HepG2 (cell line): ENCODE data around the gene SLC35E4. TPM values are rescaled to one million over a fixed set of nuclear protein-coding genes. Genes with fewer than 3 reads are reported as not detected.
A peak's percentile ranks its signal among the peaks of the same experiment; 100 is the strongest.

ENCODE experiments used
- ATAC-seq: fragments of 200-7000 bp; cut with Tn5 transposase; 3 replicates; pipeline ENCODE4 v1.9.1; 2020; ENCODE audit warnings: mild to moderate bottlenecking, moderate library complexity
- BruUV-seq: library from RNA; stranded (reverse); fragments of 400-500 nt; replicated peaks from 2 replicates; lab custom pipeline; 2021; lab: Mats Ljungman, UMichigan
- CTCF ChIA-PET: fragments of 300-600 bp; formaldehyde crosslinking; extraction: SDS; loops from one replicate; lab custom pipeline; 2021; ENCODE audit warnings: low total read pairs, inconsistent platforms, low intra/inter-chr PET ratio; lab: Yijun Ruan, JAX
- POLR2A ChIA-PET: fragments of 350-600 bp; sonication (Branson Sonifier 250); formaldehyde crosslinking; loops from one replicate; lab custom pipeline; 2020; ENCODE audit warnings: antibody characterized with exemption, inconsistent platforms; lab: Yijun Ruan, JAX
- DNase-seq: peaks from one replicate; pipeline ENCODE4 v3.0.0-alpha.2; 2015; ENCODE audit warnings: low spot score
- FAIRE-seq: peaks from 3 replicates; lab custom pipeline; 2011; peaks lifted over from hg19 to GRCh38; lab: Jason Lieb, UNC
- H2AFZ ChIP-seq: one replicate; pipeline ENCODE4 v1.6.1; 2011; ENCODE audit warnings: low read length, inconsistent platforms
- H3K27ac ChIP-seq: fragments of 300-600 bp; 3 replicates; pipeline ENCODE4 v1.8.0; 2011; ENCODE audit warnings: mixed run types, mild to moderate bottlenecking, mixed read lengths, low read length, inconsistent platforms; ENCODE audit not compliant: insufficient read depth; ENCODE audit errors: extremely low read length
- H3K27me3 ChIP-seq, 2 experiments: fragments of 200-600 bp in 1 of 2; 2 replicates in 1 of 2; 3 replicates in 1 of 2; pipeline versions ENCODE4 v1.6.0 to v1.8.0; 2011; ENCODE audit warnings: low read length in 2 of 2, mild to moderate bottlenecking in 2 of 2, moderate library complexity in 2 of 2, inconsistent platforms in 1 of 2; ENCODE audit not compliant: insufficient read depth in 2 of 2, control insufficient read depth in 1 of 2
- H3K36me3 ChIP-seq, 2 experiments: fragments of 200-600 bp in 1 of 2; replicated peaks in 1 of 2; 2 replicates in 1 of 2; 3 replicates in 1 of 2; pipeline versions ENCODE4 v1.5.1 to v1.8.0; 2011; ENCODE audit warnings: low read length in 2 of 2, inconsistent platforms in 1 of 2; ENCODE audit not compliant: insufficient read depth in 2 of 2, control insufficient read depth in 1 of 2
- H3K4me1 ChIP-seq: 2 replicates; pipeline ENCODE4 v1.5.1; 2012; ENCODE audit warnings: low read length, inconsistent platforms; ENCODE audit not compliant: insufficient read depth
- H3K4me2 ChIP-seq: 2 replicates; pipeline ENCODE4 v1.6.0; 2011; ENCODE audit warnings: low read depth, low read length, inconsistent platforms
- H3K4me3 ChIP-seq, 3 experiments: fragments of 200-600 bp in 1 of 3; sonication (generic), shearing (Covaris generic) in 1 of 3; replicated peaks in 1 of 3; 2 replicates each; pipeline ENCODE4 v1.5.1; 2011 to 2016; ENCODE audit warnings: low read length in 3 of 3, inconsistent platforms in 2 of 3, low read depth in 2 of 3, mild to moderate bottlenecking in 2 of 3, control low read depth in 1 of 3, mixed read lengths in 1 of 3; ENCODE audit not compliant: insufficient read depth in 1 of 3
- H3K79me2 ChIP-seq: one replicate; pipeline ENCODE4 v1.6.1; 2011; ENCODE audit warnings: low read length, inconsistent platforms; ENCODE audit not compliant: insufficient read depth
- H3K9ac ChIP-seq: 2 replicates; pipeline ENCODE4 v1.6.0; 2011; ENCODE audit warnings: mild to moderate bottlenecking, low read depth, low read length, inconsistent platforms; ENCODE audit not compliant: insufficient read depth
- H3K9me3 ChIP-seq: 2 replicates; pipeline ENCODE4 v1.5.1; 2012; ENCODE audit warnings: mild to moderate bottlenecking, low read length
- H4K20me1 ChIP-seq: 2 replicates; pipeline ENCODE4 v1.6.0; 2011; ENCODE audit warnings: inconsistent platforms, mild to moderate bottlenecking, low read length, moderate library complexity; ENCODE audit not compliant: insufficient read depth
- ARID4A ChIP-seq: sonication (generic); formaldehyde crosslinking; IDR thresholded peaks from 2 replicates; pipeline ENCODE4 v1.5.0; 2020; ENCODE audit warnings: mild to moderate bottlenecking, missing genetic modification reagents, borderline replicate concordance
- CTCF ChIP-seq: sonication (generic); formaldehyde crosslinking; IDR thresholded peaks from 2 replicates; pipeline ENCODE4 v1.5.0; 2020; ENCODE audit warnings: mild to moderate bottlenecking, missing genetic modification reagents, moderate library complexity
- FOXA1 ChIP-seq, 2 experiments: fragments of 450-650 bp in 1 of 2; sonication (generic) in 1 of 2; formaldehyde crosslinking in 1 of 2; IDR thresholded peaks; 2 replicates each; pipeline versions ENCODE4 v1.4.0 to v1.6.1; 2016 to 2020; ENCODE audit warnings: missing genetic modification reagents in 1 of 2
- NR2C2 ChIP-seq: sonication (generic); formaldehyde crosslinking; IDR thresholded peaks from 2 replicates; pipeline ENCODE4 v1.4.0; 2020; ENCODE audit warnings: missing genetic modification reagents, mild to moderate bottlenecking, moderate library complexity, borderline replicate concordance
- PITX1 ChIP-seq: sonication (generic); formaldehyde crosslinking; IDR thresholded peaks from 2 replicates; pipeline ENCODE4 v1.5.1; 2020; ENCODE audit warnings: mild to moderate bottlenecking, missing genetic modification reagents
- SOX6 ChIP-seq, 2 experiments: fragments of 450-650 bp in 1 of 2; sonication (generic) in 1 of 2; formaldehyde crosslinking in 1 of 2; IDR thresholded peaks; 2 replicates each; pipeline versions ENCODE4 v1.4.0 to v1.6.1; 2017 to 2020; ENCODE audit warnings: antibody characterized with exemption in 1 of 2, mild to moderate bottlenecking in 1 of 2, missing genetic modification reagents in 1 of 2
- SUZ12 ChIP-seq: fragments of 150-350 bp; IDR thresholded peaks from 2 replicates; pipeline ENCODE4 v1.6.1; 2014; ENCODE audit warnings: low read depth, low read length
- TEAD3 ChIP-seq: optimal IDR thresholded peaks from 2 replicates; pipeline ENCODE3; 2016; ENCODE audit warnings: borderline replicate concordance
- ZFX ChIP-seq: sonication (generic); formaldehyde crosslinking; IDR thresholded peaks from 2 replicates; pipeline ENCODE4 v1.4.0; 2020; ENCODE audit warnings: mild to moderate bottlenecking, low read depth, missing genetic modification reagents, moderate library complexity
- ZNF292 ChIP-seq: sonication (generic); formaldehyde crosslinking; IDR thresholded peaks from 2 replicates; pipeline ENCODE4 v1.8.1; 2022; ENCODE audit warnings: mild to moderate bottlenecking, low read depth, missing genetic modification reagents, borderline replicate concordance
- ZNF670 ChIP-seq: sonication (generic); formaldehyde crosslinking; IDR thresholded peaks from 2 replicates; pipeline ENCODE4 v1.8.0; 2022; ENCODE audit warnings: mild to moderate bottlenecking, missing genetic modification reagents, borderline replicate concordance
- WGBS: methylation state at CpG from one replicate; pipeline ENCODE4 v1.1.6; 2017; ENCODE audit warnings: low lambda C conversion rate; 5-methylcytosine and 5-hydroxymethylcytosine counted together
- in situ Hi-C: cut with HindIII; loops from 2 replicates; pipeline ENCODE4 v1.10.0; 2017; ENCODE audit warnings: low pct_unique_long_range_greater_than_20kb; ENCODE audit not compliant: extremely low pct_ligation_motif_present
- intact Hi-C: fragments of 100-400 bp; cut with micrococcal nuclease; formaldehyde crosslinking; loops from one replicate; pipeline ENCODE4 v1.10.0; 2022; ENCODE audit not compliant: unreplicated experiment
- polyA plus RNA-seq, 8 experiments: library from polyadenylated mRNA; depleted of rRNA in 3 of 8; stranded (reverse) in 7 of 8; unstranded in 1 of 8; fragments of >200 nt; fragmentation: Illumina TruSeq in 4 of 8; extraction: Trizol in 4 of 8; gene quantifications; 2 replicates each; pipeline versions ENCODE4 v1.2.1 to v1.2.3, GENCODE V29; 2011 to 2016; ENCODE audit warnings: low read depth in 4 of 8, missing spikeins in 1 of 8, mixed read lengths in 1 of 8; ENCODE audit not compliant: insufficient read depth in 1 of 8
- total RNA-seq, 5 experiments: library from RNA; depleted of rRNA; stranded (reverse); fragments of >200 nt; fragmentation: Illumina TruSeq; extraction: Trizol; gene quantifications; 2 replicates each; pipeline ENCODE4 v1.2.3, GENCODE V29; 2016; ENCODE audit warnings: low read depth in 1 of 5
- TF ChIP-seq, protein P1 (sequence below): IDR thresholded peaks from 2 replicates; pipeline ENCODE4 v1.6.1; 2016; ENCODE audit warnings: missing compliant biosample characterization, missing genetic modification reagents, borderline replicate concordance
- TF ChIP-seq, protein P2 (sequence below): sonication (generic); formaldehyde crosslinking; IDR thresholded peaks from 2 replicates; pipeline ENCODE4 v1.8.0; 2022; ENCODE audit warnings: missing genetic modification reagents, mild to moderate bottlenecking, borderline replicate concordance

Gene SLC35E4
- total and polyA plus RNA-seq, 2 of the 13 experiments (the other 11 are each of a cell fraction or from before 2014, with no cell fraction given), result 0.07 to 0.15 TPM

- Histone ChIP-seq H3K27me3 (peaks cover 0 to 13% of the 10 kb centered on the region in 2 experiments; a peak in 3 of 5 replicates), H2AFZ (no peak within 1 kb of the TSS), H3K4me2 (peak within 1 kb of the TSS; percentile 100), H3K36me3 (no peaks in the 10 kb centered on the region), H3K9ac (peak within 1 kb of the TSS; percentile 44; the same call in 1 of the 2 replicates), H3K4me3 (peak within 1 kb of the TSS; percentile 48 to 79 (median 53)), H3K79me2 (no peaks in the 10 kb centered on the region), H4K20me1 (no peaks in the 10 kb centered on the region), H3K9me3 (no peaks in the 10 kb centered on the region), H3K4me1 (peaks cover 38% of the 10 kb centered on the region), H3K27ac (no peak within 1 kb of the TSS)
- FAIRE-seq (no peak), DNase-seq (peak; percentile 41), ATAC-seq (peak; percentile 97)
- intact Hi-C loops (no loop called here), in situ Hi-C loops (no loop called here)
- no TSS peak for BruUV-seq
- CTCF ChIA-PET, result no interaction called here
- WGBS, result 2% methylated on average over 19 of the region's 24 CpGs
- POLR2A ChIA-PET, result interaction anchor here (0.6 to 2.3 kb wide), 6 partner anchors 15 to 317 kb away, joined by 3 to 10 read pairs (median 4); partner anchors contain the start of gene PES1
- peak; percentile 13; the same call in 1 of the 2 replicates for TF ChIP-seq ARID4A (CRISPR knock-in tag)
- TF ChIP-seq, protein P1, sequence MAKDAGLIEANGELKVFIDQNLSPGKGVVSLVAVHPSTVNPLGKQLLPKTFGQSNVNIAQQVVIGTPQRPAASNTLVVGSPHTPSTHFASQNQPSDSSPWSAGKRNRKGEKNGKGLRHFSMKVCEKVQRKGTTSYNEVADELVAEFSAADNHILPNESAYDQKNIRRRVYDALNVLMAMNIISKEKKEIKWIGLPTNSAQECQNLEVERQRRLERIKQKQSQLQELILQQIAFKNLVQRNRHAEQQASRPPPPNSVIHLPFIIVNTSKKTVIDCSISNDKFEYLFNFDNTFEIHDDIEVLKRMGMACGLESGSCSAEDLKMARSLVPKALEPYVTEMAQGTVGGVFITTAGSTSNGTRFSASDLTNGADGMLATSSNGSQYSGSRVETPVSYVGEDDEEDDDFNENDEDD (CRISPR knock-in tag), result peak; percentile 30; the same call in 1 of the 2 replicates
- TF ChIP-seq FOXA1 (IDR thresholded peaks at IDR 0.05), result no peak
- no peak for TF ChIP-seq FOXA1 (CRISPR knock-in tag; IDR thresholded peaks at IDR 0.05)
- TF ChIP-seq, protein P2, sequence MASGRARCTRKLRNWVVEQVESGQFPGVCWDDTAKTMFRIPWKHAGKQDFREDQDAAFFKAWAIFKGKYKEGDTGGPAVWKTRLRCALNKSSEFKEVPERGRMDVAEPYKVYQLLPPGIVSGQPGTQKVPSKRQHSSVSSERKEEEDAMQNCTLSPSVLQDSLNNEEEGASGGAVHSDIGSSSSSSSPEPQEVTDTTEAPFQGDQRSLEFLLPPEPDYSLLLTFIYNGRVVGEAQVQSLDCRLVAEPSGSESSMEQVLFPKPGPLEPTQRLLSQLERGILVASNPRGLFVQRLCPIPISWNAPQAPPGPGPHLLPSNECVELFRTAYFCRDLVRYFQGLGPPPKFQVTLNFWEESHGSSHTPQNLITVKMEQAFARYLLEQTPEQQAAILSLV, result 0 out of 2 replicates have a peak, but pooled peaks have one; percentile 63
- peak; percentile 64 for TF ChIP-seq ZFX
- TF ChIP-seq CTCF, result peak; percentile 22; the same call in 1 of the 2 replicates
- TF ChIP-seq ZNF292 (CRISPR knock-in tag), result peak; percentile 83; the same call in 1 of the 2 replicates
- no peak for TF ChIP-seq NR2C2 (CRISPR knock-in tag)
- TF ChIP-seq SUZ12, result no peak
- no peak for TF ChIP-seq ZNF670 (CRISPR knock-in tag)
- peak; percentile 71 for TF ChIP-seq PITX1 (CRISPR knock-in tag)
- no peak for TF ChIP-seq SOX6 (IDR thresholded peaks at IDR 0.05)
- TF ChIP-seq SOX6 (CRISPR knock-in tag; IDR thresholded peaks at IDR 0.05), result 0 out of 2 replicates have a peak, but pooled peaks have one; percentile 22
- no peak for TF ChIP-seq TEAD3 (CRISPR knock-in tag)
Observed at GRCh38 chr22:30606455-30607299, 28.9 kb upstream of the SLC35E4 start, which contains the start of gene TCN2. TCN2 (plus strand) TSS chr22:30607174; CDS start chr22:30607332, 158 bp downstream.
